GM13976 (cell line): ENCODE results near the gene ANKRD55.
A peak's percentile ranks its signal among the peaks of the same experiment; 100 is the strongest.
"Not testable (repeated sequence)": the region's sequence is repeated elsewhere in the genome, so short reads cannot be mapped to it uniquely, and the experiment has no call there.

Experiments used
- DNase-seq: peaks from one replicate; pipeline ENCODE4 v3.0.0; 2012; ENCODE audit warnings: low spot score
- CTCF ChIP-seq: IDR thresholded peaks from 2 replicates; pipeline ENCODE4 v1.5.1; 2012; ENCODE audit warnings: borderline replicate concordance, mild to moderate bottlenecking; ENCODE audit not compliant: insufficient read depth; ENCODE audit errors: extremely low read depth, missing control alignments, control extremely low read depth
- in situ Hi-C: fragments of 300-500 bp; cut with MboI; formaldehyde crosslinking; loops from one replicate; pipeline ENCODE4 v1.12.0; 2022; ENCODE audit warnings: low sequenced_read_pairs, mixed read lengths, inconsistent platforms; ENCODE audit not compliant: unreplicated experiment

Gene ANKRD55

GRCh38 chr5:56277573-56277972 is 44.4 kb upstream of the ANKRD55 start:
- no peak for TF ChIP-seq CTCF
- DNase-seq = no peak
- in situ Hi-C loops = loop anchor here (10.0 kb wide), 1 partner anchor 567 kb away; no protein-coding TSS in a partner anchor

- TF ChIP-seq CTCF = no peak
- in situ Hi-C loops = loop anchor here (10.0 to 25.0 kb wide), 2 partner anchors 571 to 864 kb away; no protein-coding TSS in a partner anchor
- DNase-seq = no peak
Observed at GRCh38 chr5:56273376-56273955, 40.3 kb upstream of the ANKRD55 start.

- in situ Hi-C loops = loop anchor here (10.0 to 25.0 kb wide), 2 partner anchors 572 to 865 kb away; no protein-coding TSS in a partner anchor
- no peak for TF ChIP-seq CTCF
- DNase-seq = no peak
Observed at GRCh38 chr5:56272765-56273164, 39.6 kb upstream of the ANKRD55 start.

- in situ Hi-C loops = loop anchor here (10.0 to 25.0 kb wide), 2 partner anchors 574 to 867 kb away; no protein-coding TSS in a partner anchor
- peak; percentile 97 for TF ChIP-seq CTCF
- DNase-seq = peak; percentile 63
Observed at GRCh38 chr5:56270568-56271392, 37.6 kb upstream of the ANKRD55 start.

- no peak for TF ChIP-seq CTCF
- DNase-seq = no peak
- in situ Hi-C loops = loop anchor here (10.0 to 25.0 kb wide), 2 partner anchors 575 to 867 kb away; no protein-coding TSS in a partner anchor
Observed at GRCh38 chr5:56270058-56270457, 36.9 kb upstream of the ANKRD55 start.

- DNase-seq = peak; percentile 50
- in situ Hi-C loops = loop anchor here (25.0 kb wide), 1 partner anchor 868 kb away; no protein-coding TSS in a partner anchor
- peak; percentile 26 for TF ChIP-seq CTCF
Observed at GRCh38 chr5:56269216-56269927, 36.2 kb upstream of the ANKRD55 start.

- in situ Hi-C loops = loop anchor here (25.0 kb wide), 1 partner anchor 869 kb away; no protein-coding TSS in a partner anchor
- DNase-seq = not testable (repeated sequence)
Observed at GRCh38 chr5:56268707-56269106, 35.6 kb upstream of the ANKRD55 start.
